Measurements from ENCODE around the gene KCNJ15. TPM values are rescaled to one million over a fixed set of nuclear protein-coding genes. Genes with fewer than 3 reads are reported as not detected.

KCNJ15 gene
- total RNA-seq, 2 donors from 2014 or later, result 23.1 to 27.5 TPM

DNA sequence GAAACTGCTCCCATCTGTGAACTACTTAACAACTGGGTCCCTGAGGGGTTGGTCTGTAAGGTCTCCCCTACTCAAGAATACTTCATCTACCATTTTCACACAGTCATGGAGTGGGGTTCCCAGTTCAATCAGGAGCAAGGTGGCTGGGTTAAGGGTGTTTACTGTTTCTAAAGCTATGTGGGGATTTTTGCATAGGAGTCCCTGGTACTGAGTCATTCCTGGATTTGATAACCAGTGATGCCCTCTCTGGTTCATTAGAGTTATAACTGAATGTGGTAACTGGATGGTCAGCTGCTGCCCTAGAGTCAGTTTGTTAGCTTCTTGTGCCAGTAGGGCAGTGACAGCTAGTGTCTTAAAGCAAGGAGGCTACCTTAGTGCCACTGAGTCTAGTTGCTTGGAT is 29.4 kb upstream of the KCNJ15 start:
- H3K4me1 ChIP-seq, result peaks cover 11% of the 10 kb centered on the region
- H3K27me3 ChIP-seq, result no peaks in the 10 kb centered on the region
- H3K27ac ChIP-seq, result peak overlapping the region in 1 of 4 donors; percentile 59
- ATAC-seq, result no peak
- DNase-seq, result no peak
- H3K36me3 ChIP-seq (replicated peaks in 1 of 2; ENCODE audit: insufficient read depth in 1 of 2, low read depth in 2 of 2), result no peaks in the 10 kb centered on the region
- intact Hi-C loops (cut with DNase I), result no loop called here
- peaks cover 0 to 48% (median 3%) of the 10 kb centered on the region in 3 donors for H3K9me3 ChIP-seq
- H3K4me3 ChIP-seq, result no peak overlapping the region
- TF ChIP-seq, protein P1, sequence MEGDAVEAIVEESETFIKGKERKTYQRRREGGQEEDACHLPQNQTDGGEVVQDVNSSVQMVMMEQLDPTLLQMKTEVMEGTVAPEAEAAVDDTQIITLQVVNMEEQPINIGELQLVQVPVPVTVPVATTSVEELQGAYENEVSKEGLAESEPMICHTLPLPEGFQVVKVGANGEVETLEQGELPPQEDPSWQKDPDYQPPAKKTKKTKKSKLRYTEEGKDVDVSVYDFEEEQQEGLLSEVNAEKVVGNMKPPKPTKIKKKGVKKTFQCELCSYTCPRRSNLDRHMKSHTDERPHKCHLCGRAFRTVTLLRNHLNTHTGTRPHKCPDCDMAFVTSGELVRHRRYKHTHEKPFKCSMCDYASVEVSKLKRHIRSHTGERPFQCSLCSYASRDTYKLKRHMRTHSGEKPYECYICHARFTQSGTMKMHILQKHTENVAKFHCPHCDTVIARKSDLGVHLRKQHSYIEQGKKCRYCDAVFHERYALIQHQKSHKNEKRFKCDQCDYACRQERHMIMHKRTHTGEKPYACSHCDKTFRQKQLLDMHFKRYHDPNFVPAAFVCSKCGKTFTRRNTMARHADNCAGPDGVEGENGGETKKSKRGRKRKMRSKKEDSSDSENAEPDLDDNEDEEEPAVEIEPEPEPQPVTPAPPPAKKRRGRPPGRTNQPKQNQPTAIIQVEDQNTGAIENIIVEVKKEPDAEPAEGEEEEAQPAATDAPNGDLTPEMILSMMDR (IDR thresholded peaks at IDR 0.05), result no peak
- no peak for TF ChIP-seq POLR2A (IDR thresholded peaks at IDR 0.05)

DNA sequence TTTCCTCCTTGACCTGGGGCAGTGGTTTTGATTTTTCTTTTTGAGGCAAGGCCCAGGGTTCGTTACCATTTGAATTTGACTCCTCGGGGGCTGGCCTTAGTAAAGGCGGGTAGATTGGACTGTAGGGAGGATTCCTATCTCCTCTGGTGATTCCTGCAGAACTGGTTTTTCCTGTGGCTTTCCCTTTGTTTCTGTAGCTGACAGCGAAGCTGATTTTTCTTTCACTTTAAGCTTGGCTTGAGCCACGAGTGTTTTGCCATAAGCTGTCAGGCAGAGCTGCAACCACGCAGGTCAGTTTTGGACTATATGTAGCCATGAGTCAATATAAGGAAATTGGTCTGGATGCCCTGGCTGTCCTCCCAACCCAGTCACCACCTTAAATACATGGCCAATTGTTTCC is 28.7 kb upstream of the KCNJ15 start:
- Histone ChIP-seq H3K4me1 (peaks cover 11% of the 10 kb centered on the region), H3K27me3 (no peaks in the 10 kb centered on the region), H3K36me3 (replicated peaks in 1 of 2; ENCODE audit: insufficient read depth in 1 of 2, low read depth in 2 of 2) (no peaks in the 10 kb centered on the region), H3K4me3 (no peak overlapping the region), H3K9me3 (peaks cover 0 to 42% (median 3%) of the 10 kb centered on the region in 3 donors), H3K27ac (peak overlapping the region in 3 of 4 donors; percentile 10 to 59 (median 29))
- 18 to 20% methylated on average over 6 of the region's 6 CpGs for WGBS, 2 donors
- no peak for TF ChIP-seq POLR2A (IDR thresholded peaks at IDR 0.05)
- TF ChIP-seq, protein P1 (IDR thresholded peaks at IDR 0.05), result no peak
- DNase-seq, result peak in 3 of 4 donors; percentile 20 to 48 (median 38)
- intact Hi-C loops (cut with DNase I), result no loop called here
- peak; percentile 63 for ATAC-seq

DNA sequence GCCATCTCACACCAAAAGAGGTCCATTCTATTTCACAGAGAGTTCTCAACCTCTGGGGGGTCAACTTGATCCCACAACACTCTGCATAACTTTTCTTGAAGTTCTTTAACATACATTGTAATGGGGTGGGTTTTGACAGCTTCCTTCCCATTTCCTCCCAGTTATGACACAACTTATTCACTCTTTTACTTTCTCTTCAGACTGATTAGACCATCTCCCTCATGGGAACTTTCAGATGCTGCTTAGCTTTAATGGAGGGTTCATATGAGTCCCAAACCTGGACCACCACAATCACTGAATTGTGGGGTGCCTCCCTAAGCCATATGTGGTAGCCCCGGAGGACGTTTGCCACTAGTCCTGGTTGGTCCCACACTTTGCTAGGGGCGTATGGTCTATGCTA is 28.3 kb upstream of the KCNJ15 start:
- WGBS, 2 donors, result 78 to 82% methylated on average over 3 of the region's 3 CpGs
- intact Hi-C loops (cut with DNase I), result no loop called here
- H3K4me1 ChIP-seq, result peaks cover 11% of the 10 kb centered on the region
- ATAC-seq (no peak), DNase-seq (no peak)
- no peaks in the 10 kb centered on the region for H3K27me3 ChIP-seq
- H3K4me3 ChIP-seq, result no peak overlapping the region
- peak overlapping the region in 3 of 4 donors; percentile 29 to 59 (median 29) for H3K27ac ChIP-seq
- H3K36me3 ChIP-seq (replicated peaks in 1 of 2; ENCODE audit: insufficient read depth in 1 of 2, low read depth in 2 of 2), result no peaks in the 10 kb centered on the region
- peaks cover 0 to 38% (median 3%) of the 10 kb centered on the region in 3 donors for H3K9me3 ChIP-seq
- TF ChIP-seq POLR2A (IDR thresholded peaks at IDR 0.05), result no peak
- TF ChIP-seq, protein P1 (IDR thresholded peaks at IDR 0.05), result no peak

DNA sequence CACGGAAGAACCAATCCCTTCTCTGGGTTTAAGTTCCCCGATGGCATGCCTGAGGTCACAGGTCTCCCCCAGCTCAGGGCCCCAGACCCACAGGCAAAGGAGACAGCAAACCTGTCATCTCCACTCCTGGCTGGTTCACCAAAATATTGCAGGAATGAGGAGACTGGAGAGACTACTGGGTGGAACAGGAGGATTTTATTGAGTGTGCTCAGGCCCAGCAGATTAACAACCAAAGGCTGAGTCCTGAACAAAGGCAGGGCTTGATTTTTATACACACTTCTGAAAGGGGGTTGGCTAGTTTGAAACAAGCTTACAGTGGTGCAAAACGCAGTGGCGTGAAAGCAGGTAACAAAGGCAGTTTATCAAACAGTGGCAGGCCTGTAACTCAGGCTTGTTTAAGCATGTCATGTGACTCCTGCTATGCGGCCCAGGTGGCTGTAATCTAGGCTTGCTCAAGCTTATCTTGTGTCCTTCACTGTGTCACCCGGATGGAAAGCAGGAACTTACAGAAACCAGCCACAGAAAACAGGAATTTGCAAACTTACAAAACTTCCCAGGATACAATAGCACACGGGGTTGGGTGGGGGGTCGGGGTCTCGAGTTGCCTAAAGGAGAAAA is 27.4 kb upstream of the KCNJ15 start:
- Histone ChIP-seq H3K9me3 (peaks cover 0 to 30% (median 3%) of the 10 kb centered on the region in 3 donors), H3K4me1 (peaks cover 16% of the 10 kb centered on the region), H3K27ac (peak overlapping the region in 1 of 4 donors; percentile 29), H3K27me3 (no peaks in the 10 kb centered on the region), H3K4me3 (no peak overlapping the region), H3K36me3 (replicated peaks in 1 of 2; ENCODE audit: insufficient read depth in 1 of 2, low read depth in 2 of 2) (no peaks in the 10 kb centered on the region)
- intact Hi-C loops (cut with DNase I), result no loop called here
- no peak for DNase-seq
- ATAC-seq, result no peak
- TF ChIP-seq, protein P1 (IDR thresholded peaks at IDR 0.05), result no peak
- TF ChIP-seq POLR2A (IDR thresholded peaks at IDR 0.05), result no peak
- 55 to 63% methylated on average over 9 of the region's 9 CpGs for WGBS, 2 donors

Measured in body of pancreas (tissue), 4 donors.